H9 (cell line): ENCODE measurements around the gene SLAIN1. TPM values are rescaled to one million over a fixed set of nuclear protein-coding genes. Genes with fewer than 3 reads are reported as not detected.
"Not testable (repeated sequence)": the region's sequence is repeated elsewhere in the genome, so short reads cannot be mapped to it uniquely, and the experiment has no call there.

ENCODE experiments used
- DNase-seq: peaks from one replicate; pipeline ENCODE4 v3.0.0-alpha.2; 2017
- H2AFZ ChIP-seq: one replicate; pipeline ENCODE4 v1.6.1; 2013; ENCODE audit warnings: mild to moderate bottlenecking, low read length, control low read depth, moderate library complexity
- H2AK5ac ChIP-seq: 2 replicates; pipeline ENCODE4 v1.6.1; 2013; ENCODE audit warnings: low read length, control low read depth, mixed read lengths; ENCODE audit not compliant: insufficient read length
- H2BK120ac ChIP-seq: one replicate; pipeline ENCODE4 v1.6.1; 2013; ENCODE audit warnings: low read depth, mild to moderate bottlenecking, low read length, control low read depth, inconsistent platforms; ENCODE audit not compliant: poor library complexity, severe bottlenecking
- H2BK12ac ChIP-seq: 2 replicates; pipeline ENCODE4 v1.6.1; 2013; ENCODE audit warnings: low read length, control low read depth, mixed read lengths, low read depth; ENCODE audit not compliant: insufficient read length
- H2BK15ac ChIP-seq: 2 replicates; pipeline ENCODE4 v1.6.1; 2013; ENCODE audit warnings: low read depth, low read length, control low read depth
- H2BK20ac ChIP-seq: one replicate; pipeline ENCODE4 v1.6.1; 2013; ENCODE audit warnings: low read depth, mild to moderate bottlenecking, low read length, control low read depth, inconsistent platforms; ENCODE audit not compliant: poor library complexity, severe bottlenecking
- H2BK5ac ChIP-seq: 2 replicates; pipeline ENCODE4 v1.6.1; 2013; ENCODE audit warnings: low read length, control low read depth, mixed read lengths; ENCODE audit not compliant: insufficient read length
- H3K14ac ChIP-seq: 2 replicates; pipeline ENCODE4 v1.6.1; 2013; ENCODE audit warnings: low read length, control low read depth; ENCODE audit not compliant: insufficient read depth
- H3K18ac ChIP-seq: 2 replicates; pipeline ENCODE4 v1.6.1; 2013; ENCODE audit warnings: low read depth, mild to moderate bottlenecking, mixed read lengths, low read length, control low read depth; ENCODE audit not compliant: insufficient read length
- H3K23ac ChIP-seq: 2 replicates; pipeline ENCODE4 v1.6.1; 2013; ENCODE audit warnings: low read length, control low read depth, mixed read lengths, low read depth; ENCODE audit not compliant: insufficient read length
- H3K23me2 ChIP-seq: 2 replicates; pipeline ENCODE4 v1.6.1; 2013; ENCODE audit warnings: low read depth, mild to moderate bottlenecking, mixed read lengths, low read length, control low read depth; ENCODE audit not compliant: insufficient read length, poor library complexity, severe bottlenecking
- H3K27ac ChIP-seq: 2 replicates; pipeline ENCODE4 v1.5.1; 2013; ENCODE audit warnings: low read length, control low read depth, mixed read lengths, low read depth; ENCODE audit not compliant: insufficient read length
- H3K27me3 ChIP-seq: 2 replicates; pipeline ENCODE4 v1.6.1; 2013; ENCODE audit warnings: low read length, control low read depth, inconsistent platforms; ENCODE audit not compliant: insufficient read depth
- H3K4ac ChIP-seq: 2 replicates; pipeline ENCODE4 v1.6.1; 2013; ENCODE audit warnings: low read depth, mild to moderate bottlenecking, control low read depth, inconsistent platforms, low read length, moderate library complexity
- H3K4me1 ChIP-seq: 2 replicates; pipeline ENCODE4 v1.6.1; 2013; ENCODE audit warnings: low read length, control low read depth, inconsistent platforms; ENCODE audit not compliant: insufficient read depth
- H3K4me2 ChIP-seq: 2 replicates; pipeline ENCODE4 v1.6.1; 2013; ENCODE audit warnings: low read length, control low read depth, mixed read lengths; ENCODE audit not compliant: insufficient read length, insufficient read depth
- H3K56ac ChIP-seq: 2 replicates; pipeline ENCODE4 v1.6.1; 2013; ENCODE audit warnings: low read depth, mild to moderate bottlenecking, mixed read lengths, low read length, control low read depth; ENCODE audit not compliant: insufficient read length
- H3K79me1 ChIP-seq: 2 replicates; pipeline ENCODE4 v1.6.1; 2013; ENCODE audit warnings: low read depth, mild to moderate bottlenecking, moderate library complexity, low read length, control low read depth, inconsistent platforms; ENCODE audit not compliant: insufficient read depth, poor library complexity, severe bottlenecking
- H3K79me2 ChIP-seq: 2 replicates; pipeline ENCODE4 v1.6.1; 2013; ENCODE audit warnings: low read length, control low read depth, inconsistent platforms; ENCODE audit not compliant: insufficient read depth
- H3K9ac ChIP-seq: 2 replicates; pipeline ENCODE4 v1.6.1; 2013; ENCODE audit warnings: low read length, control low read depth, mixed read lengths; ENCODE audit not compliant: insufficient read length; ENCODE audit errors: extremely low read depth
- H3K9me3 ChIP-seq: one replicate; pipeline ENCODE4 v1.6.1; 2013; ENCODE audit warnings: low read depth, low read length, inconsistent platforms; ENCODE audit not compliant: control insufficient read depth
- H3T11ph ChIP-seq: one replicate; pipeline ENCODE4 v1.6.1; 2013; ENCODE audit warnings: mild to moderate bottlenecking, low read length, control low read depth, inconsistent platforms
- H4K20me1 ChIP-seq: one replicate; pipeline ENCODE4 v1.6.1; 2013; ENCODE audit not compliant: control insufficient read depth, insufficient read length, insufficient read depth
- H4K5ac ChIP-seq: 2 replicates; pipeline ENCODE4 v1.6.1; 2013; ENCODE audit warnings: low read depth, mild to moderate bottlenecking, mixed read lengths, low read length, control low read depth; ENCODE audit not compliant: insufficient read length
- H4K8ac ChIP-seq: replicated peaks from 2 replicates; pipeline ENCODE4 v1.6.1; 2013; ENCODE audit warnings: low read length, control low read depth, mixed read lengths, low read depth; ENCODE audit not compliant: insufficient read length
- H4K91ac ChIP-seq: 2 replicates; pipeline ENCODE4 v1.6.1; 2013; ENCODE audit warnings: low read depth, mild to moderate bottlenecking, moderate library complexity, mixed read lengths, low read length, control low read depth; ENCODE audit not compliant: insufficient read length
- H3K27ac Mint-ChIP-seq, 3 experiments: 2 replicates in 2 of 3; 3 replicates in 1 of 3; pipeline ENCODE4 v1.8.0; 2020 to 2021; ENCODE audit warnings: mixed read lengths in 3 of 3, mild to moderate bottlenecking in 1 of 3, moderate library complexity in 1 of 3
- H3K27me3 Mint-ChIP-seq: 2 replicates; pipeline ENCODE4 v1.8.0; 2021; ENCODE audit warnings: low read depth, mild to moderate bottlenecking, moderate library complexity, mixed read lengths
- H3K36me3 Mint-ChIP-seq, 3 experiments: 2 replicates in 2 of 3; 3 replicates in 1 of 3; pipeline ENCODE4 v1.8.0; 2020 to 2021; ENCODE audit warnings: low read depth in 3 of 3, mixed read lengths in 3 of 3; ENCODE audit not compliant: insufficient read depth in 1 of 3
- H3K4me1 Mint-ChIP-seq, 2 experiments: 2 replicates each; pipeline ENCODE4 v1.8.0; 2020; ENCODE audit warnings: mixed read lengths in 2 of 2
- H3K4me3 Mint-ChIP-seq, 2 experiments: 2 replicates in 1 of 2; 3 replicates in 1 of 2; pipeline ENCODE4 v1.8.0; 2020 to 2021; ENCODE audit warnings: mild to moderate bottlenecking in 2 of 2, mixed read lengths in 2 of 2, moderate library complexity in 1 of 2
- H3K9me3 Mint-ChIP-seq, 2 experiments: 2 replicates in 1 of 2; 3 replicates in 1 of 2; pipeline ENCODE4 v1.8.0; 2020; ENCODE audit warnings: mild to moderate bottlenecking in 2 of 2, mixed read lengths in 2 of 2, moderate library complexity in 1 of 2
- WGBS: extraction: QIAGEN DNeasy Blood & Tissue Kit; methylation state at CpG from one replicate; pipeline ENCODE4 v1.1.7; 2013; ENCODE audit warnings: missing lambda C conversion rate, low lambda C conversion rate, mixed read lengths; ENCODE audit not compliant: insufficient read length; ENCODE audit errors: extremely low coverage; 5-methylcytosine and 5-hydroxymethylcytosine counted together
- total RNA-seq: library from RNA; stranded (reverse); gene quantifications from 2 replicates; pipeline ENCODE4 v1.2.1, GENCODE V29; 2021

Gene SLAIN1
- total RNA-seq, 1 experiment from 2014 or later, result 23.2 TPM

GRCh38 chr13:77662831-77663230 lies 34.7 kb upstream of the SLAIN1 start:
- H3K4me2 ChIP-seq, H3K23ac ChIP-seq, H3K56ac ChIP-seq, H4K91ac ChIP-seq, H3K9ac ChIP-seq, H3K27ac Mint-ChIP-seq, H3K79me1 ChIP-seq, H3T11ph ChIP-seq, H2AK5ac ChIP-seq, H2AFZ ChIP-seq, H3K4me3 Mint-ChIP-seq, H3K18ac ChIP-seq, H3K23me2 ChIP-seq, H3K27me3 Mint-ChIP-seq, H2BK120ac ChIP-seq, H3K4me1 ChIP-seq, H3K4ac ChIP-seq, DNase-seq, H2BK5ac ChIP-seq, H4K20me1 ChIP-seq, H2BK15ac ChIP-seq, H3K9me3 ChIP-seq, H2BK12ac ChIP-seq, H3K36me3 Mint-ChIP-seq, H3K14ac ChIP-seq, H3K79me2 ChIP-seq, H4K5ac ChIP-seq, H4K8ac ChIP-seq, H3K27me3 ChIP-seq, H3K4me1 Mint-ChIP-seq, H2BK20ac ChIP-seq, H3K27ac ChIP-seq: not testable (repeated sequence)
- WGBS, result no CpG with 5 or more reads among the region's 15 CpGs
- peaks cover 13 to 16% of the 10 kb centered on the region in 2 experiments; a peak in 4 of 5 replicates for H3K9me3 Mint-ChIP-seq
